NT2/D1 (cell line): Measurements from ENCODE around the gene HOXA9.

Experiments used
- SUZ12 ChIP-seq: IDR thresholded peaks from 2 replicates; pipeline ENCODE4 v1.6.1; 2011; ENCODE audit not compliant: insufficient read length, insufficient read depth; ENCODE audit errors: extremely low read depth
- ZNF274 ChIP-seq: IDR thresholded peaks from 2 replicates; pipeline ENCODE4 v1.6.1; 2011; ENCODE audit warnings: mild to moderate bottlenecking, low read depth, low read length

DNA sequence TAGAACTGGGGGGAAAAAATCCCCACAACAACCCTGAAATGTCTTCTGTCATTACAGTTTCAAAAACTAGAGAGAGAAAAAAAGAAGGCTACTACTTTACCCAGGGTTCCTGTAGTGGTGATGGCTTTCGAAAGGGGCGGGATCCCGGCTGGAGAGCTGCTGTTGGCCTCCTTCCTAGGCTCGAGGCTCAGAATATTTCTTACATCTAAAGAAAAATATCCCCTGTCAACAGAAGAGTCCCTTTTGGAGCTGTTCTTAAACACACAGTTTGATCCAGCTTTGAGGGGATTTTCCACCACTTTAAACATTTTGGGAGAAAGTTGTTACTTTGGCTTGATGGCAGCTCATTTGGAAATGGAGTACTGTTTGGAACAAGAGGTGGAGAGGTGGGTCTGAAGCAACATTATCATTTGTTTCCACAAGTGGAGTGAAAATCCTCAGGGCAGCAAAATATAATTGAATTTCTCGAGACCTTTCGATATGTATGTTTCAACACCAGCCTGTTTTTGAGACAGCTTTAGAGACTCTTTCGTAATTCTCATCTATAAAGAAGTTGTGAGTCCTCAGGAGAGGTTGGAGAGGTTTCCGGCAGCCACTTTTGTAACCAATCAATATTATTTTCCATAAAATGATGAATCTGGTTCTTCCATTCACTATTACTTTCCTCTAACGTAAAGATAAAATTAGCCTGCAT is 29.5 kb upstream of the HOXA9 start:
- no peak for TF ChIP-seq SUZ12
- no peak for TF ChIP-seq ZNF274
